Inflammatory macrophage treated with lipopolysaccharide for 1 hour (primary cell): ENCODE data around the gene MRPS5.

Experiments used
- DNase-seq, 2 donors: peaks; one replicate each; pipeline ENCODE4 v3.0.0-alpha.2; 2020 to 2022

The MRPS5 gene

DNA sequence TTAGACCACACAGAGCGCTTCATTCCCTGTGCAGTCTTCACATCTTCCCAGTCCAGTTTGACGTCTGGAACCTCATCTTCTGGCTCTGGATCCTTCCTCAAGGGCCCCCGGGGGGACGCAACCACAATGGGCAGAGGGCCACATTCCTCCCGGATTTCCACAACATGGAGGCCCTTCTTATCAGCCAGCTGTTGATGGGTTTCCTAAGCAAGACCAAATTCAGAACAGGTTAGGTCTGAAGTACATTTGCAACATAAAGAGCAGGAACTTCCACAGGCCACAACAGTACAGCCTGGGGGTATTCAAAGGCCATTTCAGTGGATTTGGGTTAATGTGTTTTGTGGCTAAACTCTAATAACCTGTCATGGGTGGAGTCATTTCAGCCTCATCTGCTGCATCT is 34.2 kb downstream of the MRPS5 start:
- no peak for DNase-seq

DNA sequence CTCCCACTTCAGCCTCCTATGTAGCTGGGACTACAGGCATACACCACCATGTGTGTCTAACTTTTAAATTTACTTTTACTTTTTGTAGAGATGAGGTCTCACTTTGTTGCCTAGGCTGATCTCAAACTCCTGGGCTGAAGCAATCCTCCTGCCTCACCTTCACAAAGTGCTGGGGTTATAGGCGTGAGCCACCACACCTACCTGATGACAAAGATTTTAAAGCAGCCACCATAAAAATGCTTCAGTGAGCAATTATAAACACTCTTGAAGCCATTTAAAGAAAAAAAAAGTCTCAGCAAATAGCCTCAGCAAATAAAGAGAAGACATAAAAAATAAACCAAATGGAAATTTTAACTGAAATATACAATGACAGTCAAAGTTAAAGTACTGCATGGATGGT is 35.6 kb downstream of the MRPS5 start:
- DNase-seq, result no peak

DNA sequence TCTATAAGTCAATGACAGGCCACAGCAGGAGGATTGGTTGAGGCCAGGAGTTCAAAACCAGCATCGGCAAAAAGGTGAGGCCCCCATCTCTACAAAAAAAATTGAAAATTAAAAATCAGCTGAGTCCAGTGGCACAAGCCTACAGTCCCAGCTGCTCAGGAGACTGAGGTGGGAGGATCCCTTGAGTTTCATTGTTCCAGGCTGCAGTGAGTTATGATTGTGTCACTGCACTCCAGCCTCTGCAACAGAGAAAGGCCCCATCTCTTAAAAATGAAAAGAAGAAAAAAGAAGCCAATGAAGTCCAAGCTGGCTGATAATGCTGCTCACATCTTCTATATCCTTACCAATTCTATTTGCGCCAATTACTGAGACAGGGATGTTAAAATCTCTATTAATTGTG is 39.1 kb downstream of the MRPS5 start:
- no peak for DNase-seq

DNA sequence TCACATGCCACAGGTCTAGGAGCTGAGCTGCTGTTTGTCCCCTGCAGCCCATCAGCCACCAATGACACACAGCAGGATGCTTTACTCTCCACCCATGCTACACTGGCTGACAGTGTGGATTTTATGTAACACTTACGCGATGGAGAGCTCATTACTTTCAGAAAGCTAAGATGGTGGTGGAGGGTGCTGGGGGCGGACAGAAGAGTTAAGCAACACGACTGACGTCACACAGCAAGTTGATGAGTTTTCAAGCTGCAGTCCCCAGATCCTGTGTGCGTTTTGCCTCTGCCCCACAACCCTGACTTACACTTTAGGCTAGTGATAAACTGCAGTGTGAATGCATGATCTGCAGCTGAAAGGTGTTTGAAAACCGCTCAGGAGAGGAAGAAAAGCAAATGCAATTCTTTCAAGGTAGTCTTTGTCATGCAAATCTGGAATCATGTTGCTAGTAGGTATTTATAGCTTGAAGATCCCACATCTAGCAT is 42.4 kb downstream of the MRPS5 start:
- DNase-seq, result no peak

DNA sequence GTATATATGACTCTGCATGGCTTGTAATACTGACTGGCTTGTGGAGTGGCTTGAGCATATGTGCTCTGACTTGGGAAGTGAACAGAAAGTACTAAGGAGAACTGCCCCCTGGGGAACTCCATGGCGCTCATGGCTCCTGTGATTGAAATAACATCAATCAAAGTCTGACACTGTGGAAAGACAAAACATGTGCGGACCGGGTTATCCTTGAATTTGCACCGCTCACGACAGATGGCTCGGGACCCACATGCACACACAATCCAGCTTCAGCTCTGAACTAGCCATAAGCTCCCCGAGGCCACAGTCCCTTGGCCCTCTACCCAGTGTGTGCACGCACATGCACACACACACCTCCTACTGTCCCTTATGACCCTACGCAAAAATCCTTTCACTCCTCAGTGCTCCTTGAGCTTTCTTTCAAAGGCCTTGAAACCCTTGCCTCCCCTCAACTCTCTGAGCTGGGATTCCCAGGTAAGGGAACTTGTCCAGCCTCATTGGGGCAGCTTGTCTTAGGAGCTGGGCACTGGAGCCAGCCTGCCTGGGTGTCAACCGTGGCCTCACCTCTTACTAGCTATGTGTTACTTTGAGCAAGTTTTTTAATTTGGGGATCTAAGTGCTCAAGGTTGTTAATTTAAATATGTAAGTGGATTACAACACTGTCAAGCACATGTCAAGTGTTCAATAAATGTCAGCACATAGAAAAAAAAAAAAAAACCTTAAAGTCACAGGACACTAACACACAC is 43.6 kb downstream of the MRPS5 start:
- DNase-seq, result no peak

DNA sequence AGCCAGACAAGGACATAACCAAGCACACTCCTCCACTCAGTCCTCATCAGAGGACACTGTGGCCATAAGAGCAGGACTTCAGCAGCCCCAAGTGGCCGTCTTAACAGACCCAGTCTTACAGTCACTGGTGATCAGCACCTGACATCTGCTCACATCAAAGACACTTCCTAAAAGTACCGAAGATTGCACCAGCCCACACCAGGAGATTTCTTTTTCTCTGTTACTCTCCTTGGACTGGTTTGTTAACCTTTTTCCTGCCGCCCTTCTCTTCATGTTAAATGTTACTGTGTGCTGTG is 44.1 kb downstream of the MRPS5 start:
- no peak for DNase-seq

DNA sequence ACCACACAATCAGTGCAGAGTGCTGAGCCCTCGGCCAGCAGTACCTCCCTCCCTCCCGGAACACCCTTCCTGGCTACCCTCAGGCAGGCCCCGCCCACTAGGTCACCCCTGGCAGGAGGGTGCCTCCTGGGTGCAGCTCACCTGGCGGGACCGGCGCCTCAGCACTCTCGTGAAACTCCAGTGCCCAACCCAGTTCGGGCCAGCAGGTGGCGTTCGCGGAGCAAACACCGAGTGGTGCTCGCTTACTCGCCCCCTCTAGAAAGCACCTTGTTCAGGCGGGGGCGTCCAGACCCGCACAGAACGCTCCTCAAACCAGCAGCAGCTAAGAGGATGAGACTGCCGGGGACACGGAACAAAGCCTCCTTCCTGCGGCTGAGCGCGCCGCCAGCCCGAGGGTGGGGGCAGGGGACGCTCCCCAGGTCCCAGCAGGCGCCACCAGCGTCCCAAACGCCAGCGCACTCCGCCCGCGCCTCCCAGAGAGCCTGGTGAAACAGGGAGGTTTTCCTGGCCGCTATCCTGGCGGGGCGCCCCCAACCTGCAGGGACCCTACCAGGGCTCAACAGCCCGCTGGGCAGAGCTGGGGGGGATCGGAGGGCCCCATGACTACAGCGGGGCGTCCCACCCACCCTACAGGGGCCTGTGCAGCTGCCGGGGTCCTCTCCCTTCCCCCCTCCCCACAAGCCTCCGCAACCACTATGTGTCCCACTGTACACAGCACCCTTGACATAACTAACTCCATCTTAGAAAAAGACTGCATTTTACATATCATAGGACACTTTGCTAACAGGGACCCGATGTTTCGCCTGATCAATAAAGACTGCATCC is 44.7 kb downstream of the MRPS5 start:
- DNase-seq, result peak; percentile 20 to 51

DNA sequence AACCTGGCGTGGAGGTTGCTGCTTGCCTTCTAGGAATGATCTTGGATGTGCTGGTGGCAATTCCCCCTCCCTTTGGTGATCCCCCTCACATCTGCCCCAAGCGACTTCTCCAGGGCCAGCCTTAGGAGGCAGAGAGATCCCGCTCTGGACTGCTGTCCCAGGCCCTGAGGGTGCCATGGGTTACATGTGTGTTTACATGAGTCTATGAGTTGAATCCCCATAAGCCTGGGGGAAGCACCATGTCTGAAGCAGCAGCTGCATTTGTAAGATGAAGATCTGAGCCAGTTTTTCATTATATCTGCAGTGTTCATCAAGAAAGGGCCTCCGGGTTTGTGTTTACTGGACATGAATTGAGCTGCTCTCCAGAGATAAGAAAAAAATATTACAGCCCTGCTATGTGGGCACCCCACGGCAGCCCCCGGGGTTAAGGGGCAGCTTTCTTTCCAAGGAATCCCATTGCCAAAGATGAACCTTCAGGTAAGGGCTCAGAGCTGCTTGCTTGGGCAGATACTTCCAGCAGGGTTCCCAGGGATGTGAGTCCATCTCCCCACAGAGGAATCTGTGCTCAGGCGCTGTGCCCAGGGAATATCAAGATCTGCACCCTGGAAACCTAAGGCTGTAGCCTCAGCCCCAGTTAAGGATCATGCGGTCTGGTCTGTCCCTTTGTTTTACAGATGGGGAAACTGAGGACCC is 46.0 kb downstream of the MRPS5 start:
- no peak for DNase-seq

DNA sequence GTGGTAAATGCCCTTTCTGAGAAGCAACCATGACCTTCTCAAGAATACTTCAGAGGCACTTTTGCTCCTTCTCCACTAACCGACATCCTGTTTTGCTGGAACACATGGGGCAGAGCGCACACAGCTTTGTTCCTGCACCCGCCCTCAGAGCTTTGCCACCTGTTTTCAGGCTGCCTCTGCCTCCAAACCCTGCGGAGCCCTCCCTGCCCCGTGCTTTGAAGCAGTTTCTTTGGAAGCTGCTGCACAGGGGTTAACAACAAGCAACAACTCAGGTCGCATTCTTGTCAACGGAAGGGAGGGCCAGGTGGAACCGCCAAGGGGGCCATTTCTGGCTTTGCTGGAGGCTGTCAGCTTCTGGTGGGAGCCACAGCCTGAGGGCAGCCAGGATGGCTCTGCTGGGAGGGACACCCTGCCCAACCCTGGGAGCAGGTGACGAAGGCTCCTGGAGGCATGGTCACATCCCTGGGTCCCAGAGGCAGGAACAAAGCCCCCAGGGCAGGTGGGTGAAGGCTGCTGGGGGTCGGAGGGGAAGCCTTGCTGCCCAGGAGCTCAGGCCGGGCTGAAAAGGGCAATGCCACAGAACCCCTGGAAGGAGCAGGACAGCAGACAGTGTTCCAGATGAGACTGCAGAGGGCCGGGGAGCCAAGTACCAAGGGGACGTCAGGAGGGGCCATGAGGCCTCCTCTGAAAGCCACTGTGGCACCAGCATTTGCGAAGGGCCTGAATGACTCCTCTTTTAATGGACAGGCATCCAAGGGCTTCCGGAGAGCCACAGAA is 46.8 kb downstream of the MRPS5 start:
- DNase-seq, result no peak

DNA sequence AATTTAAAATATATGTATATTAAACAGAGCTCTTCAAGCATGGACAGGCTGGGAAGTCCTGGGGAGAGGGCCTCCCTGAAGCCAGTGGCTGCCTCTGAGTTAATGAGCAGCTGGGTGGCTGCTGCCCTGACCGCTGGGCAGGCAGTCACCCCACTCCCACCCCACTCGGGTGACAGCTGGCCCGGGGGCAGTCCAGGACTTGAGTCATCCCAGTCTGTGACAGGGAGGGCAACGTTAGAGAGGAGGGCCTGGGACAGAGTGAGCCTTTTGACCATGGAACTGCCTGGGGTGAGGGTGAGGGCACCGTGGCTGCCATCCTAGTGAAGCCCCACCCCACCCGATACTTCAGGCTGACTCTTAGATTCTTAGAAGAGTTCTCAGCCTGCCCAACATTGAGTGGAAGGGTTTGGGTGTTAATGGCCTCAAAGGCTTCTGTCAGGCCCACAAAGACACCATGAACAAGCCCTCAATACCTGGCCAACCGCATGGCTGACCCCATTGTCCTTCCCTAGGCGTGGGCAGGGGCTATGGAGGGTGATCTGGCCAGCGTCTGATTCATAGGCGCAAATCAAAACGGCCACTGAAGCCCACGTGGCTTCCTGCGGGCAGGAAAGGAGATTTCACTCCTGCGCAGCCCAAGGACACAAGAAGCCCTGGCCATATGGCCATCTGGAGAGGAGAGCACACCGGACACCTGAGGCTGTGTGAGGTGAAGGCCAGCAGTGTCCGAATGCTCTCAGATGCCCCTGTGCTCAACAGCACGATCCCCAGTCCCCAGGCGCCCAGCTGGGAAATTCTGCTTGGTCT is 47.5 kb downstream of the MRPS5 start:
- DNase-seq, result no peak

DNA sequence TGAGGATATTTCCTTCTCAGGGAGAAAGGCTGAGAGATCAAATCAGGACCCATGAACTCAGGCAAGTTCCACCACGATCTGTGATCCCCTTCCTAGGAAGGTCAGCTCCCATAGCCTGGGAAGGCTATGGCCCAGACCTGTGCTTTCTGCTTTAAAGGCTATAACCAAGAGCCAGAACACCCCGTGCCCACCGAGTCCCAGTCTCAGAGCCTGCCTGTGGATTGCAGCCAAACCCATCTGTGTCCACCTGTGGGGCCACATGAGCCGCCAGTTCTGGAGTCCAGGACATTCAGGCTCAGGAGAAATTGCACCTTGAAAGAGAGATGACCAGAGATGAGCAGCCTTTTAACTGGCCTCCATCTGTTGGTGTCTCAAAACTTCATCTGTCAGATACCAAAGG is 49.2 kb downstream of the MRPS5 start:
- DNase-seq, result no peak

DNA sequence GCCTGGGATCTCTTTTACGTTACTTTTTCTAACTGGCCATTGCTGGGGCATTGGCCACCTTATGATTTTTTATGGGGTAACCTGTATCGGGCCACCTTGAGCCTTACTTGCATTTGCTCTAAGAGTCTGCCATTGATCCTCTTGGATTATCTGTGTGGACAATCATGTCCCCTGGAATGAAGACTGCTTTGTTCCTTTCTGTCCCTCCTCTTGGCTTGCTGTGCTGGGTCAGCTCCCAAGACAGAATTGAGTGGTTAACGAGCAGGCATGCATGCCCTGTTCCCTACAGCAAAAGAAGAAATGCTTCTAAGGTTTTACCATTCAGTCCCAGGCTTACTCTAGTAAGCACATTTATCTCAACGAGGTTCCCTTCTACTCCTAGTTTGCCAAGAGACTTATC is 49.8 kb downstream of the MRPS5 start:
- no peak for DNase-seq

DNA sequence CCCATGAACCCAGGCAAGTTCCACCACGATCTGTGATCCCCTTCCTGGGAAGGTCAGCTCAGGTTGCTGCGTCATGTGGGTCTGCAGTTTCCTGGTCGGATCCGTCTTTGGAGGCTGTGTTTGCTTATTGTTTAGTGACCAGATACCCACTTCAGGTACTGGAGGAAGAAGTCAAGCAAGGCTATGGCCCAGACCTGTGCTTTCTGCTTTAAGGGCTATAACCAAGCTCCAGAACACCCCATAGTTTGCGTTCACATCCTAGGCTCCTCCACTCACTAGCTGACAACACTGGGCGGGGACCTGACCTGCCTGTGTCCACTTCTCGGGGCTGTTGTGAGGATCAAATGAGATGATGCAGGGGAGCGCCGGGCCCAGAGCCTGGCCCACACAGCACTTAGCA is 52.1 kb downstream of the MRPS5 start:
- no peak for DNase-seq

DNA sequence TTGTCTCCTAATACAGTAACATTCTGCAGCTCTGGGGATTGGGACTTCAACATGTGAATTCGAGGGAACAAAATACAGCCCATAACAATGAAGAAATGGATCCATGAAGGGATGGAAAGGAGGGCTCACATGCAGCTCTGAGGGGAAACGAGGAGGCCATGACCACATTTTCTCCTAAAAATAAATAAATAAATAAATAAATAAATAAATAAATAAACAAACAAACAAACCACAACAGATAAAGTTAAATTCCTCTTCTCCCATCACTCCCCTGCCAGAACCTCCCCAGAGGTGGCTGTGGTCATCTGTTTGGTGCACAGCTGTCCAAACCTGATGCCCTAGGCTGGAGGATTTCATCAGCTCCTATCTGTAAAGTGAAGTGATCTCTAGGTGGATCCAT is 53.4 kb downstream of the MRPS5 start:
- DNase-seq, result no peak

DNA sequence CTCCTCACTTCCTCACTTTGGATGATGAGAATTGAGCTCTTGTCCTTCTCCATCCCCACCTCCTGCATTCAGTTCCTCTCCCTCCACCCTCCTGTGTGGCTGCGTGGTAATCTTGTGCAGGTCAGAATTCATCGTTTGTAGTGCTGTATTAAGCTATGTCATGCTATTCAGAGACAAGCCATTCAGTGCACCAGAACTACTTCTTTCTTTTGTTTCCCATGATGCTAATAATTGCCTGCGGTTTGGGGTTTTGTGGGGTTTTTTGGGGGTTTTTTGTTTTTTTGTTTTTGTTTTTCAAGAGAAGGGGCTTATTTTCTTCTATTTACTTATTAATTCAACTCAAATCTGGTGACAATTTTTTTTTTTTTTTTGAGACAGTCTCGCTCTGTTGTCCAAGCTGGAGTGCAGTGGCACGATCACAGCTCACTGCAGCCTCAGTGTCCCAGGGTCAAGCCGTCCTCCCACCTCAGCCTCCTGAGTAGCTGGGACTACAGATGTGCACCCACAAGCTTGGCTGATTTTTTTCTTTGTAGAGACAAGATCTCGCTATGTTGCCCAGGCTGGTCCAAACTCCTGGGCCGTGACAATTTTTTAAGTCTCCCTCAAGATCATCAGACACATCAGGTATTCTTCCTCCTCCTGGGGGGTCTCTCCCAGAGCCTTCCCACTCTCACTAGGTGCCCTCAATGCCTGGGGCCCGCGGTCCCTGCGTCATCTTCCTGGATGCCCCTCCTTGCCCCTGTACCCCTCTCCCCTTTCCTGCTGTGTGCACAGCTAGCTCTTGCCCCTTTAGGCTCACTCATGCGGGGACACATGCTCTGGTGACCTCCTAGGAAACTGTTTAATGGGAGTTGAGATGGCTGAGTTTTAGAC is 58.3 kb downstream of the MRPS5 start:
- DNase-seq, result no peak

DNA sequence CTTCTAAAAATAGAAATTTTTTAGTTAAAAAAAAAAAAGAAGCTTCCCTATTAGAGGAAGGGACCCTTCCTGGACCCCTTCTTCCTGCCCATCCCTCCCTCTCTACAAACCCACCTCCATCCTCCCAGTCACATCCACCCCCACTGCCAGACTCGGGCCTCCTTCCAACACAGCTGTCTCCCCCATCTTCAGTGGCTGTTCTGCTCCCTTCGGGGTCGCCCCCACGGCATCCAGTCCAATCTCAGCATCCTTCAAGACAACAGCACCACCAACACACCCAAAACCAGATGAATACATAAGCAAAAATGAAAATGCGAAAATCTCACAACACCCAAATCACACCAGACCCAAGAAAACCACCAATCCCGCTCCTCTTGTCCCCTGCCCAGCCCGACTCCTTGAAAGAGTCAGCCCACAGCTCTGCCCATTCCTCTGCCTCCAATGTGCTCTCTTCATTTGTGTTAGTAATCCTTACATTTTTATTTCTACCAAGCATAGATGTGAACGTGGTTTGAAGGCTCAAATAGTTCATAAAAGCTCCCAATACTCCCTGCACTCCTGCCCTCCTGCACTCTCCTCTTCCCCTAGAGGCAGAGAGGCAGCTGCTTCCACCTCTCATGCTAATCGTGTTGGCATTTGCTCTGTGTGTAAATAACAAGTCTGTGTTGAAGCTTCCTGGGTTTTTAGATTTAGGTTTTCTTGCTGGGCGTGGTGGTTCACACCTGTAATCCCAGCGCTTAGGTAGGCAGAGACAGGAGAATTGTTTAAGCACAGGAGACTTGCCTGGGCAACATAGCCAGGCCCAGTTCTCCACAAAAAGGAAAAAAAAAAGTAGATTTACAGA is 59.1 kb downstream of the MRPS5 start:
- DNase-seq, result no peak

DNA sequence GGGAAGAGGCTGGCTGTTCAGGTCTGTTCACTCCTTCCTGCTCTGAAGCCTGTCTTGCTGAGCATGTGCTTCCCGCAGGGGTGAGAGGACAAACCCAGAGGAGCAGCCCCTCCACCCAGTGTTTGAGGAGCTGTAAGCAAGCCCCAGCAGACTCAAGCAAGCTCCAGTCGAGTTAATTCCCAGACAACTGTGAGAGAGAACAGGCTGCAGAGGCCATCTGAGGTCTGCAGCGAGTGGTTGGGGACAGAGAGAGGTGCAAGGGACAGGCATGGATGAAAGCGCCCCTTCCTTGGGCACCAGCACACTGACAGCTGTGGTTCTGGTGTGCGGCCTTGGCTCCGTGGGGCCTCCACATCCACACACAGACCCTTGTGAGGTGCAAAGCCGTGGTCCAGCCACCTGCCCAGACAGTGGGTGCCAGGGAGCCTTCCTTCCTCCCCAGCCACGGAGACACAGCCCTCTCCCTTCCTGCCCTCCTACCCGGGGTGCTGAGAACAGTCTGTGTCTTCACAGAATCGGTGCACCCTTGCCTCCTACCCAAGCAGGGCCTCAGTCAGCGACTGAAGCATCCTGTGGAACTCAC is 59.9 kb downstream of the MRPS5 start:
- no peak for DNase-seq

DNA sequence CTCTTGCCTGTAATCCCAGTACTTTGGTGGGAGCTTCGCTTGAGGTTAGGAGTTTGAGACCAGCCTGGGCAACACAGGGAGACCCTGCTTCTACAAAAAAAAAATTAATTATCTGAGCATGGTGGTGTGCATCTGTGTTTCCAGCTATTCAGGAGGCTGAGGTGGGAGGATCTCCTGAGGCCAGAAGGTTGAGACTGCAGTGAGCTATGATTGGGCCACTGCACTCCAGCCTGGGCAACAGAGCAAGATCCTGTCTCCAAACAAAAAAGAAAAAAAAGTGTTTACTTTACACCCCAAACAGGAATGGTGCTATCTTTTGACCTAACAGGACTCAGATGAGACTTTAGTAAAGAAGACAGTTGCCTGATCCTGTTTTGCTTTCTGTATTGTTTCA is 60.5 kb downstream of the MRPS5 start:
- DNase-seq, result no peak

DNA sequence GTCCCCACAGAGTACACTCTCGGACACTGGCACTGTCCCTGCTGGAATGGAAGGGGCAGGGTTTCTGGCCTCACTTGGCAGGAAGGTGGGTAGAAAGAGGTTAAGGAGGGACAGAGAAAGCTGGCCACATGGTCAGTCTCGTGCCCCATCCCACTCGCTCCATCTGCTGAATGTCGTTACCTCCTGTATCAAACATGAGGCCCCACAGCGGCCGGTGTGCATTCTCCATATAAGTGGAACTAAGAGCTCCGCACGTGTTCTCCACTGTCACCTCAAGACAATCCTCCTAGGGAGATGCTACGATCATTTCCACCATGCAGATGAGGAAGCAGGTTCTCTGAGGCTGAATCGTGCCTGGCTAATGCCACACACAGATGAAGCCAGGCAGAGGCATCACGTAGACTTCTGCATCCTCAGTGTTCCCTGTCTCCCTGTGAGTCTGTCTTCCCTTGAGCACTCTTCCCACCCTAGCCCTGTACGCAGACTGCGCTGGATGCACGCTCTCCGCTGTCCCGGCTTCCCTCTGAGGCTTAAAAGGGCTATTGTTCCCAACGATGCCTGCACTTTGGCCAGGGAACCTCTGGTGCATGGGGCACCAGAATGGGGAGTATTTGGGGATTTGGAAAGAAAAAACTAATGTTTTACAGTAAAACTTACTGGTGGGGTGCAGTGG is 61.0 kb downstream of the MRPS5 start:
- no peak for DNase-seq
